ENCODE results near the gene VSIG8.
"Not testable (repeated sequence)": the region's sequence is repeated elsewhere in the genome, so short reads cannot be mapped to it uniquely, and the experiment has no call there.

VSIG8 gene

GRCh38 chr1:159862557-159862956, at the start of gene VSIG8:
VSIG8 (minus strand) TSS chr1:159862657; CDS start chr1:159862521, 136 bp downstream.
- DNase-seq (ENCODE audit: low read depth): no peak

- DNase-seq (ENCODE audit: low read depth): no peak
These were observed 49.0 kb upstream of the VSIG8 start for GRCh38 chr1:159911326-159912070.

GRCh38 chr1:159908031-159908940, 45.8 kb upstream of the VSIG8 start:
- no peak for DNase-seq (ENCODE audit: low read depth)

- DNase-seq (ENCODE audit: low read depth): no peak
These were observed 44.5 kb upstream of the VSIG8 start for GRCh38 chr1:159906960-159907359.

- not testable (repeated sequence) for DNase-seq (ENCODE audit: low read depth)
These were observed 41.6 kb upstream of the VSIG8 start for GRCh38 chr1:159904036-159904435.

GRCh38 chr1:159902541-159902940, 40.1 kb upstream of the VSIG8 start:
- no peak for DNase-seq (ENCODE audit: low read depth)

GRCh38 chr1:159900755-159901360, 38.4 kb upstream of the VSIG8 start:
- DNase-seq (ENCODE audit: low read depth): no peak

GRCh38 chr1:159900086-159900680, 37.7 kb upstream of the VSIG8 start, which contains the start of gene CFAP45:
CFAP45 (minus strand) TSS chr1:159900165; CDS start chr1:159900098, 67 bp downstream.
- DNase-seq (ENCODE audit: low read depth): no peak

- not testable (repeated sequence) for DNase-seq (ENCODE audit: low read depth)
These were observed 37.2 kb upstream of the VSIG8 start for GRCh38 chr1:159899634-159900033.

- no peak for DNase-seq (ENCODE audit: low read depth)
These were observed 36.1 kb upstream of the VSIG8 start for GRCh38 chr1:159898527-159898926.

- no peak for DNase-seq (ENCODE audit: low read depth)
These were observed 35.5 kb upstream of the VSIG8 start for GRCh38 chr1:159897962-159898361.

GRCh38 chr1:159896546-159896930, 34.1 kb upstream of the VSIG8 start:
- no peak for DNase-seq (ENCODE audit: low read depth)

GRCh38 chr1:159895836-159896545, 33.5 kb upstream of the VSIG8 start:
- no peak for DNase-seq (ENCODE audit: low read depth)

- no peak for DNase-seq (ENCODE audit: low read depth)
These were observed 32.8 kb upstream of the VSIG8 start for GRCh38 chr1:159895286-159895685.

GRCh38 chr1:159892944-159893343, 30.5 kb upstream of the VSIG8 start:
- DNase-seq (ENCODE audit: low read depth): no peak

- peak; percentile 68 for DNase-seq (ENCODE audit: low read depth)
These were observed 29.1 kb upstream of the VSIG8 start for GRCh38 chr1:159891275-159892157.

- no peak for DNase-seq (ENCODE audit: low read depth)
These were observed 27.9 kb upstream of the VSIG8 start for GRCh38 chr1:159890390-159890789.

- no peak for DNase-seq (ENCODE audit: low read depth)
These were observed 27.4 kb upstream of the VSIG8 start for GRCh38 chr1:159889821-159890252.

- DNase-seq (ENCODE audit: low read depth): no peak
These were observed 26.7 kb upstream of the VSIG8 start for GRCh38 chr1:159889202-159889601.

- no peak for DNase-seq (ENCODE audit: low read depth)
These were observed 21.8 kb upstream of the VSIG8 start for GRCh38 chr1:159884296-159884695.

Measured in stimulated activated CD8-positive, alpha-beta memory T cell treated with anti-CD3 and anti-CD28 coated beads, Interleukin-4, amount 100 ng/mL, for 24 hours (primary cell).